H9 (cell line): ENCODE data around the gene TRAPPC2L. TPM values are rescaled to one million over a fixed set of nuclear protein-coding genes. Genes with fewer than 3 reads are reported as not detected.

Experiments used
- DNase-seq: peaks from one replicate; pipeline ENCODE4 v3.0.0-alpha.2; 2017
- H2AFZ ChIP-seq: one replicate; pipeline ENCODE4 v1.6.1; 2013; ENCODE audit warnings: mild to moderate bottlenecking, low read length, control low read depth, moderate library complexity
- H2AK5ac ChIP-seq: 2 replicates; pipeline ENCODE4 v1.6.1; 2013; ENCODE audit warnings: low read length, control low read depth, mixed read lengths; ENCODE audit not compliant: insufficient read length
- H2BK120ac ChIP-seq: one replicate; pipeline ENCODE4 v1.6.1; 2013; ENCODE audit warnings: low read depth, mild to moderate bottlenecking, low read length, control low read depth, inconsistent platforms; ENCODE audit not compliant: poor library complexity, severe bottlenecking
- H2BK12ac ChIP-seq: 2 replicates; pipeline ENCODE4 v1.6.1; 2013; ENCODE audit warnings: low read length, control low read depth, mixed read lengths, low read depth; ENCODE audit not compliant: insufficient read length
- H2BK15ac ChIP-seq: 2 replicates; pipeline ENCODE4 v1.6.1; 2013; ENCODE audit warnings: low read depth, low read length, control low read depth
- H2BK20ac ChIP-seq: one replicate; pipeline ENCODE4 v1.6.1; 2013; ENCODE audit warnings: low read depth, mild to moderate bottlenecking, low read length, control low read depth, inconsistent platforms; ENCODE audit not compliant: poor library complexity, severe bottlenecking
- H2BK5ac ChIP-seq: 2 replicates; pipeline ENCODE4 v1.6.1; 2013; ENCODE audit warnings: low read length, control low read depth, mixed read lengths; ENCODE audit not compliant: insufficient read length
- H3K14ac ChIP-seq: 2 replicates; pipeline ENCODE4 v1.6.1; 2013; ENCODE audit warnings: low read length, control low read depth; ENCODE audit not compliant: insufficient read depth
- H3K18ac ChIP-seq: 2 replicates; pipeline ENCODE4 v1.6.1; 2013; ENCODE audit warnings: low read depth, mild to moderate bottlenecking, mixed read lengths, low read length, control low read depth; ENCODE audit not compliant: insufficient read length
- H3K23ac ChIP-seq: 2 replicates; pipeline ENCODE4 v1.6.1; 2013; ENCODE audit warnings: low read length, control low read depth, mixed read lengths, low read depth; ENCODE audit not compliant: insufficient read length
- H3K23me2 ChIP-seq: 2 replicates; pipeline ENCODE4 v1.6.1; 2013; ENCODE audit warnings: low read depth, mild to moderate bottlenecking, mixed read lengths, low read length, control low read depth; ENCODE audit not compliant: insufficient read length, poor library complexity, severe bottlenecking
- H3K27ac ChIP-seq: 2 replicates; pipeline ENCODE4 v1.5.1; 2013; ENCODE audit warnings: low read length, control low read depth, mixed read lengths, low read depth; ENCODE audit not compliant: insufficient read length
- H3K27me3 ChIP-seq: 2 replicates; pipeline ENCODE4 v1.6.1; 2013; ENCODE audit warnings: low read length, control low read depth, inconsistent platforms; ENCODE audit not compliant: insufficient read depth
- H3K4ac ChIP-seq: 2 replicates; pipeline ENCODE4 v1.6.1; 2013; ENCODE audit warnings: low read depth, mild to moderate bottlenecking, control low read depth, inconsistent platforms, low read length, moderate library complexity
- H3K4me1 ChIP-seq: 2 replicates; pipeline ENCODE4 v1.6.1; 2013; ENCODE audit warnings: low read length, control low read depth, inconsistent platforms; ENCODE audit not compliant: insufficient read depth
- H3K4me2 ChIP-seq: 2 replicates; pipeline ENCODE4 v1.6.1; 2013; ENCODE audit warnings: low read length, control low read depth, mixed read lengths; ENCODE audit not compliant: insufficient read length, insufficient read depth
- H3K56ac ChIP-seq: 2 replicates; pipeline ENCODE4 v1.6.1; 2013; ENCODE audit warnings: low read depth, mild to moderate bottlenecking, mixed read lengths, low read length, control low read depth; ENCODE audit not compliant: insufficient read length
- H3K79me1 ChIP-seq: 2 replicates; pipeline ENCODE4 v1.6.1; 2013; ENCODE audit warnings: low read depth, mild to moderate bottlenecking, moderate library complexity, low read length, control low read depth, inconsistent platforms; ENCODE audit not compliant: insufficient read depth, poor library complexity, severe bottlenecking
- H3K79me2 ChIP-seq: 2 replicates; pipeline ENCODE4 v1.6.1; 2013; ENCODE audit warnings: low read length, control low read depth, inconsistent platforms; ENCODE audit not compliant: insufficient read depth
- H3K9ac ChIP-seq: 2 replicates; pipeline ENCODE4 v1.6.1; 2013; ENCODE audit warnings: low read length, control low read depth, mixed read lengths; ENCODE audit not compliant: insufficient read length; ENCODE audit errors: extremely low read depth
- H3K9me3 ChIP-seq: one replicate; pipeline ENCODE4 v1.6.1; 2013; ENCODE audit warnings: low read depth, low read length, inconsistent platforms; ENCODE audit not compliant: control insufficient read depth
- H3T11ph ChIP-seq: one replicate; pipeline ENCODE4 v1.6.1; 2013; ENCODE audit warnings: mild to moderate bottlenecking, low read length, control low read depth, inconsistent platforms
- H4K20me1 ChIP-seq: one replicate; pipeline ENCODE4 v1.6.1; 2013; ENCODE audit not compliant: control insufficient read depth, insufficient read length, insufficient read depth
- H4K5ac ChIP-seq: 2 replicates; pipeline ENCODE4 v1.6.1; 2013; ENCODE audit warnings: low read depth, mild to moderate bottlenecking, mixed read lengths, low read length, control low read depth; ENCODE audit not compliant: insufficient read length
- H4K8ac ChIP-seq: replicated peaks from 2 replicates; pipeline ENCODE4 v1.6.1; 2013; ENCODE audit warnings: low read length, control low read depth, mixed read lengths, low read depth; ENCODE audit not compliant: insufficient read length
- H4K91ac ChIP-seq: 2 replicates; pipeline ENCODE4 v1.6.1; 2013; ENCODE audit warnings: low read depth, mild to moderate bottlenecking, moderate library complexity, mixed read lengths, low read length, control low read depth; ENCODE audit not compliant: insufficient read length
- H3K27ac Mint-ChIP-seq, 3 experiments: 2 replicates in 2 of 3; 3 replicates in 1 of 3; pipeline ENCODE4 v1.8.0; 2020 to 2021; ENCODE audit warnings: mixed read lengths in 3 of 3, mild to moderate bottlenecking in 1 of 3, moderate library complexity in 1 of 3
- H3K27me3 Mint-ChIP-seq: 2 replicates; pipeline ENCODE4 v1.8.0; 2021; ENCODE audit warnings: low read depth, mild to moderate bottlenecking, moderate library complexity, mixed read lengths
- H3K36me3 Mint-ChIP-seq, 3 experiments: 2 replicates in 2 of 3; 3 replicates in 1 of 3; pipeline ENCODE4 v1.8.0; 2020 to 2021; ENCODE audit warnings: low read depth in 3 of 3, mixed read lengths in 3 of 3; ENCODE audit not compliant: insufficient read depth in 1 of 3
- H3K4me1 Mint-ChIP-seq, 2 experiments: 2 replicates each; pipeline ENCODE4 v1.8.0; 2020; ENCODE audit warnings: mixed read lengths in 2 of 2
- H3K4me3 Mint-ChIP-seq, 2 experiments: 2 replicates in 1 of 2; 3 replicates in 1 of 2; pipeline ENCODE4 v1.8.0; 2020 to 2021; ENCODE audit warnings: mild to moderate bottlenecking in 2 of 2, mixed read lengths in 2 of 2, moderate library complexity in 1 of 2
- H3K9me3 Mint-ChIP-seq, 2 experiments: 2 replicates in 1 of 2; 3 replicates in 1 of 2; pipeline ENCODE4 v1.8.0; 2020; ENCODE audit warnings: mild to moderate bottlenecking in 2 of 2, mixed read lengths in 2 of 2, moderate library complexity in 1 of 2
- WGBS: extraction: QIAGEN DNeasy Blood & Tissue Kit; methylation state at CpG from one replicate; pipeline ENCODE4 v1.1.7; 2013; ENCODE audit warnings: missing lambda C conversion rate, low lambda C conversion rate, mixed read lengths; ENCODE audit not compliant: insufficient read length; ENCODE audit errors: extremely low coverage; 5-methylcytosine and 5-hydroxymethylcytosine counted together
- total RNA-seq: library from RNA; stranded (reverse); gene quantifications from 2 replicates; pipeline ENCODE4 v1.2.1, GENCODE V29; 2021
- TF ChIP-seq, protein P1 (sequence below): fragments of 200-600 bp; sonication (generic); conservative IDR thresholded peaks from 3 replicates; pipeline ENCODE4 v1.8.0; 2021; ENCODE audit warnings: antibody characterized with exemption, mild to moderate bottlenecking

The TRAPPC2L gene
- total RNA-seq, 1 experiment from 2014 or later: 90.3 TPM

DNA sequence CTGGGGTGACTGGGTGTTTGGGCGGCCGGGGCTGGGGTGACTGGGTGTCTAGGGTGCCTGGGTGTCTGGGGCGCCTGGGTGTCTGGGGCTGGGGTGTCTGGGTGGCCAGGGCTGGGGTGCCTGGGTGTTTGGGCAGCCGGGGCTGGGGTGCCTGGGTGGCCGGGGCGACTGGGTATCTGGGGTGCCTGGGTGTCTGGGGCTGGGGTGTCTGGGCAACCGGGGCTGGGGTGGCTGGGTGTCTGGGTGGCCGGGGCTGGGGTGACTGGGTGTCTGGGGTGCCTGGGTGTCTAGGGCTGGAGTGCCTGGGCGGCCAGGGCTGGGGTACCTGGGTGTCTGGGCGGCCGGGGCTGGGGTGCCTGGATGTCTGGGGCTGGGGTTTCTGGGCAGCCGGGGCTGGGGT is 31.8 kb upstream of the TRAPPC2L start:
- H3K18ac ChIP-seq: no peak overlapping the region
- H3K23ac ChIP-seq: no peak overlapping the region
- DNase-seq: no peak
- Mint-ChIP-seq H3K27ac (no peak overlapping the region), H3K36me3 (peaks cover 1 to 8% (median 6%) of the 10 kb centered on the region in 3 experiments; a peak in 3 of 7 replicates), H3K27me3 (no peaks in the 10 kb centered on the region), H3K4me3 (no peak overlapping the region), H3K9me3 (no peaks in the 10 kb centered on the region), H3K4me1 (no peaks in the 10 kb centered on the region)
- H3K14ac ChIP-seq: no peak overlapping the region
- no peak overlapping the region for H4K8ac ChIP-seq
- H3K4me2 ChIP-seq: no peak overlapping the region
- no peaks in the 10 kb centered on the region for H3K27me3 ChIP-seq
- no peak overlapping the region for H2BK15ac ChIP-seq
- H3K79me1 ChIP-seq: no peaks in the 10 kb centered on the region
- no peak overlapping the region for H3K27ac ChIP-seq
- H4K91ac ChIP-seq: no peak overlapping the region
- H2AFZ ChIP-seq: no peak overlapping the region
- no peak overlapping the region for H2BK20ac ChIP-seq
- no peaks in the 10 kb centered on the region for H4K20me1 ChIP-seq
- H3K4me1 ChIP-seq: no peaks in the 10 kb centered on the region
- no peaks in the 10 kb centered on the region for H3K79me2 ChIP-seq
- TF ChIP-seq, protein P1, sequence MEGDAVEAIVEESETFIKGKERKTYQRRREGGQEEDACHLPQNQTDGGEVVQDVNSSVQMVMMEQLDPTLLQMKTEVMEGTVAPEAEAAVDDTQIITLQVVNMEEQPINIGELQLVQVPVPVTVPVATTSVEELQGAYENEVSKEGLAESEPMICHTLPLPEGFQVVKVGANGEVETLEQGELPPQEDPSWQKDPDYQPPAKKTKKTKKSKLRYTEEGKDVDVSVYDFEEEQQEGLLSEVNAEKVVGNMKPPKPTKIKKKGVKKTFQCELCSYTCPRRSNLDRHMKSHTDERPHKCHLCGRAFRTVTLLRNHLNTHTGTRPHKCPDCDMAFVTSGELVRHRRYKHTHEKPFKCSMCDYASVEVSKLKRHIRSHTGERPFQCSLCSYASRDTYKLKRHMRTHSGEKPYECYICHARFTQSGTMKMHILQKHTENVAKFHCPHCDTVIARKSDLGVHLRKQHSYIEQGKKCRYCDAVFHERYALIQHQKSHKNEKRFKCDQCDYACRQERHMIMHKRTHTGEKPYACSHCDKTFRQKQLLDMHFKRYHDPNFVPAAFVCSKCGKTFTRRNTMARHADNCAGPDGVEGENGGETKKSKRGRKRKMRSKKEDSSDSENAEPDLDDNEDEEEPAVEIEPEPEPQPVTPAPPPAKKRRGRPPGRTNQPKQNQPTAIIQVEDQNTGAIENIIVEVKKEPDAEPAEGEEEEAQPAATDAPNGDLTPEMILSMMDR: no peak
- H3K9ac ChIP-seq: no peak overlapping the region
- H2BK5ac ChIP-seq: no peak overlapping the region
- H3K56ac ChIP-seq: no peak overlapping the region
- no peaks in the 10 kb centered on the region for H3K23me2 ChIP-seq
- no peak overlapping the region for H2BK12ac ChIP-seq
- no peak overlapping the region for H2BK120ac ChIP-seq
- H3K9me3 ChIP-seq: no peaks in the 10 kb centered on the region
- H2AK5ac ChIP-seq: no peak overlapping the region
- no peak overlapping the region for H4K5ac ChIP-seq
- H3K4ac ChIP-seq: no peak overlapping the region
- no CpG with 5 or more reads among the region's 12 CpGs for WGBS
- no peak overlapping the region for H3T11ph ChIP-seq
